Small intestine (tissue), 7 donors: ENCODE results near the gene PPP1R14B. TPM values are rescaled to one million over a fixed set of nuclear protein-coding genes. Genes with fewer than 3 reads are reported as not detected.

Source experiments
- DNase-seq, 2 donors: peaks; one replicate each; pipeline versions ENCODE4 v3.0.0 to v3.0.0-alpha.2; 2013
- FAIRE-seq: peaks from 2 replicates; lab custom pipeline; 2012; peaks lifted over from hg19 to GRCh38; lab: Jason Lieb, UNC
- H3K27ac ChIP-seq, 3 donors: one replicate each; pipeline ENCODE4 v1.5.1; 2013; ENCODE audit warnings: low read length in 2 of 3, mild to moderate bottlenecking in 2 of 3, control low read depth in 1 of 3, inconsistent platforms in 1 of 3, low read depth in 1 of 3, moderate library complexity in 1 of 3
- H3K27me3 ChIP-seq, 3 donors: one replicate each; pipeline ENCODE4 v1.6.1; 2013; ENCODE audit warnings: low read length in 3 of 3, inconsistent platforms in 1 of 3; ENCODE audit not compliant: control insufficient read depth in 3 of 3, insufficient read depth in 3 of 3
- H3K36me3 ChIP-seq, 3 donors: one replicate each; pipeline ENCODE4 v1.6.1; 2013; ENCODE audit warnings: low read length in 3 of 3, inconsistent platforms in 1 of 3, low read depth in 1 of 3, mild to moderate bottlenecking in 1 of 3, moderate library complexity in 1 of 3; ENCODE audit not compliant: control insufficient read depth in 3 of 3, insufficient read depth in 2 of 3
- H3K4me1 ChIP-seq, 3 donors: one replicate each; pipeline ENCODE4 v1.6.1; 2013; ENCODE audit warnings: low read length in 2 of 3, inconsistent platforms in 1 of 3, low read depth in 1 of 3, mild to moderate bottlenecking in 1 of 3, moderate library complexity in 1 of 3; ENCODE audit not compliant: control insufficient read depth in 3 of 3, insufficient read depth in 2 of 3
- H3K4me3 ChIP-seq, 3 donors: one replicate each; pipeline ENCODE4 v1.5.1; 2013; ENCODE audit warnings: low read length in 3 of 3, control low read depth in 1 of 3, inconsistent platforms in 1 of 3, low read depth in 1 of 3, mild to moderate bottlenecking in 1 of 3, moderate library complexity in 1 of 3
- H3K9me3 ChIP-seq, 2 donors: one replicate each; pipeline ENCODE4 v1.6.1; 2013; ENCODE audit warnings: low read depth in 1 of 2, low read length in 1 of 2; ENCODE audit not compliant: control insufficient read depth in 2 of 2, insufficient read depth in 1 of 2
- WGBS, 3 donors: extraction: QIAGEN DNeasy Blood & Tissue Kit; methylation state at CpG; one replicate each; pipeline ENCODE4 v1.1.7; 2013; 5-methylcytosine and 5-hydroxymethylcytosine counted together
- polyA plus RNA-seq, 4 donors: library from polyadenylated mRNA; stranded (reverse) in 3 of 4; unstranded in 1 of 4; fragments of 200-250 nt in 3 of 4; fragments of 120-200 nt in 1 of 4; gene quantifications; one replicate each; pipeline versions ENCODE4 v1.2.1 to v1.2.3, GENCODE V29; 2013
- donor health status: healthy with polysubstance abuse.
- donor health status: control.
- donor health status: control.
- donor health status: Bipolar disorder and iron deficiency.
- donor health status: healthy.

PPP1R14B gene
- polyA plus RNA-seq, 4 donors = 46.9 to 161 (median 143) TPM

GRCh38 chr11:64241491-64242374 is 5.0 kb downstream of the PPP1R14B start:
- peaks cover 0 to 67% (median 5%) of the 10 kb centered on the region in 3 donors for H3K36me3 ChIP-seq
- no peaks in the 10 kb centered on the region for H3K9me3 ChIP-seq
- H3K27ac ChIP-seq = peak overlapping the region; percentile 91 to 99 (median 99)
- H3K27me3 ChIP-seq = no peaks in the 10 kb centered on the region
- no peak for FAIRE-seq
- peaks cover 0 to 49% (median 0%) of the 10 kb centered on the region in 3 donors for H3K4me1 ChIP-seq
- 0 to 1% (median 0%) methylated on average over 45 to 63 of the region's 63 CpGs for WGBS, 3 donors
- peak; percentile 68 to 82 for DNase-seq
- peak overlapping the region; percentile 68 to 97 (median 74) for H3K4me3 ChIP-seq

DNA sequence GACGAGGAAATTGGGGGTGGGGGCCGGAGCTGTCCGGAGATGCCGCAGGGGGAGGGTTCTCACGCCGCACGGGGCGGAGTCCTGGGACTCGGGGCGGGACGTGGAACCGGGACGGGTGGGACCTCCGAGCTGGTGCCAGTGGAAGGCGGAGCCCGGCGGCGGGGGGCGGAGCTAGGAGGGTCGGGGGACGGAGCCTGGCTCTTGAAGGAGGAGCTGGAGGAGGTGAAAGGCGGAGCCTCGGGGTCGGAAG is 5.6 kb downstream of the PPP1R14B start:
- DNase-seq = peak; percentile 99 to 100
- H3K36me3 ChIP-seq = peaks cover 0 to 68% (median 5%) of the 10 kb centered on the region in 3 donors
- 1 to 2% (median 1%) methylated on average over 18 to 24 of the region's 24 CpGs for WGBS, 3 donors
- no peak for FAIRE-seq
- H3K4me1 ChIP-seq = peaks cover 0 to 50% (median 0%) of the 10 kb centered on the region in 3 donors
- H3K4me3 ChIP-seq = peak overlapping the region; percentile 38 to 74 (median 60)
- H3K27ac ChIP-seq = peak overlapping the region; percentile 82 to 99 (median 99)
- no peaks in the 10 kb centered on the region for H3K27me3 ChIP-seq
- H3K9me3 ChIP-seq = no peaks in the 10 kb centered on the region

DNA sequence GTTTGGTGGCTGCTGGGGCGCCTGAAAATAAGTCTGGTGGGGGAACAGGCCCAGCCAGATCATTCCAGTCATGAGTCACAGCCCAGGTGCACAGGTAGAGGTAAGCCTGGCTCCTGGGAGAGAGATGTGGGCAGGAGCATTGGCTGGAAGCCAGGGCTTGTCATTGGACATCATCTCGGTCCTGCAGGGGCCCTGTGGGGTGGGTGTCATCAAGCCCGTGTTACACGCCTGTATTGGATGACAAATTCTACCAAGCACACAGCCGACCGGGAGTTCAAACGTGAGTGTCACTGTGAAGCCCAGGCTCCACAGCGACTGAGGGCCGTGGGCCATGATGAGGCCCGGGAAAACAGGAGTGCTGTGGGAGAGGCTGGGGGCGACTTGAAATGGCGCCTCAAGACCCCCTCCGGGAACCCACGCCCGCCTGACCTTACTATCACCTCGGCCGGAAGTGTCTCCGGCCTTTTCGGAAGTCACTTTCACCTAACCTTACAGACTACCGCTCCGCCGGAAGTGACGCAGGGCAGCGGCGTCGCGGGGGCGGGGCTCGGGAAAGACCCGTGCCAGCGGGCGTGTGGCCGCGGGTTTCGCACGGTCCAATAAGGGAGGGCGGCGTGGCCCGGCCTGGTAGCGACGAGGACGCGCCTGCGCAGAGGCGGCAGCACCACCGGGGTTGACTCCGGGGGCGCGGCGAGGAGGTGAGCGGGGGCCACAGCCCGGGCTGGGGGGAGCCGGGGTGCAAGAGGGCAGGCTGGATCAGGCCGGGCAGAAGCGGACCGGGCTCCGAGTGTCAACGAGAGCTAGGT is 6.1 kb downstream of the PPP1R14B start, which contains the start of gene FKBP2:
FKBP2 (plus strand) TSS at position 661 of the 806 bp plus-strand sequence. CDS start 1,293 bp downstream, outside the sequence.
- peak within 1 kb of the TSS; percentile 91 to 99 (median 99) for H3K27ac ChIP-seq
- DNase-seq (peak; percentile 98 to 99), FAIRE-seq (no peak)
- H3K9me3 ChIP-seq = no peaks in the 10 kb centered on the region
- 1% methylated on average over 55 to 58 of the region's 58 CpGs for WGBS, 3 donors
- H3K36me3 ChIP-seq = peaks cover 0 to 70% (median 5%) of the 10 kb centered on the region in 3 donors
- peak within 1 kb of the TSS; percentile 68 to 97 (median 74) for H3K4me3 ChIP-seq
- H3K27me3 ChIP-seq = no peaks in the 10 kb centered on the region
- H3K4me1 ChIP-seq = peaks cover 0 to 54% (median 0%) of the 10 kb centered on the region in 3 donors

- no peaks in the 10 kb centered on the region for H3K9me3 ChIP-seq
- no peak for DNase-seq
- peaks cover 0 to 54% (median 0%) of the 10 kb centered on the region in 3 donors for H3K4me1 ChIP-seq
- H3K27me3 ChIP-seq = no peaks in the 10 kb centered on the region
- peaks cover 0 to 68% (median 5%) of the 10 kb centered on the region in 3 donors for H3K36me3 ChIP-seq
- FAIRE-seq = no peak
- peak overlapping the region in 2 of 3 donors; percentile 60 to 74 for H3K4me3 ChIP-seq
- 44 to 61% (median 54%) methylated on average over 11 of the region's 11 CpGs for WGBS, 3 donors
- H3K27ac ChIP-seq = peak overlapping the region; percentile 82 to 99 (median 99)
Measured at GRCh38 chr11:64239662-64240434, 6.9 kb downstream of the PPP1R14B start.

DNA sequence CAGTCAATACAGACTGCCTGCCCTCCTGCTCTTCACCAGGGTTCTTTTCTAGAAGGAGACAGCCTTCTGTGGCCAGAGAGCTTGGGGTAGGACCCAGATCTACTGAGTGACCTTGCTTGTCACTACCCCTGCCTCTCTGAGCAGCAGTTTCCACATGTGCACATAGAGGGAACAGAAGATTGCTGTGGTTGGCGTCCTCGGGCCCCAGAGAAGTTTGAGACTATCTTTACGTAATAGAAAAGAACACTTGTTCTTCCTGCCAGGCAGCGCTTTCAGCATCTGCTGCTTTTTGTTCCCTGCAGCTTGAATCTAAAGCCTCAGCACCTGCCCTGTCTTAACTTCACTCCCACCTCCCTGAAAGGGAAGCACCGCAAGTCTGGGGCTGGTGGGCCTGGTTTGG is 7.7 kb downstream of the PPP1R14B start:
- H3K36me3 ChIP-seq = peaks cover 0 to 59% (median 3%) of the 10 kb centered on the region in 3 donors
- FAIRE-seq (no peak), DNase-seq (no peak)
- peaks cover 0 to 52% (median 0%) of the 10 kb centered on the region in 3 donors for H3K4me1 ChIP-seq
- no peaks in the 10 kb centered on the region for H3K27me3 ChIP-seq
- H3K9me3 ChIP-seq = no peaks in the 10 kb centered on the region
- peak overlapping the region in 1 of 3 donors; percentile 69 for H3K27ac ChIP-seq
- no peak overlapping the region for H3K4me3 ChIP-seq
- WGBS, 3 donors = 78 to 89% (median 80%) methylated on average over 5 of the region's 5 CpGs

DNA sequence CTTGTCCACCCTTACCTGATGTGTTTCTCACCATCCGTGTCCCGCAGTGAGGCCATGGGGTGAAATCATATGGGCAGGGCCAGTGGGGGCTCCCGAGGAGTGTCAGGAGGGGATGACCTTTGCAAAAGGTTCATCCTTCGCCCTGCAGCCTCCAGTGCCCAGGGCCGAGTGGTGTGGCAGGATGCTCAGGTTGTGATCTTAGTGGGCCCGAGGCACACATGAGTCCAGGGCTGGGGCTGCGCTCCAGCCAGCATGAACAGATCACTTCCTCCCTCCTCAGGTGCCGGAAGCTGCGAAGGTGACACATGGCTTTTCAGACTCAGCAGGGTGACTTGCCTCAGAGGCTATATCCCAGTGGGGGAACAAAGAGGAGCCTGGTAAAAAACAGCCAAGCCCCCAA is 8.7 kb downstream of the PPP1R14B start:
- Histone ChIP-seq H3K4me1 (peaks cover 0 to 57% (median 0%) of the 10 kb centered on the region in 3 donors), H3K27me3 (no peaks in the 10 kb centered on the region), H3K9me3 (no peaks in the 10 kb centered on the region), H3K36me3 (peaks cover 0 to 50% (median 0%) of the 10 kb centered on the region in 3 donors), H3K27ac (peak overlapping the region; percentile 12 to 72 (median 69)), H3K4me3 (no peak overlapping the region)
- DNase-seq (no peak), FAIRE-seq (no peak)
- 44 to 66% (median 55%) methylated on average over 9 of the region's 9 CpGs for WGBS, 3 donors

DNA sequence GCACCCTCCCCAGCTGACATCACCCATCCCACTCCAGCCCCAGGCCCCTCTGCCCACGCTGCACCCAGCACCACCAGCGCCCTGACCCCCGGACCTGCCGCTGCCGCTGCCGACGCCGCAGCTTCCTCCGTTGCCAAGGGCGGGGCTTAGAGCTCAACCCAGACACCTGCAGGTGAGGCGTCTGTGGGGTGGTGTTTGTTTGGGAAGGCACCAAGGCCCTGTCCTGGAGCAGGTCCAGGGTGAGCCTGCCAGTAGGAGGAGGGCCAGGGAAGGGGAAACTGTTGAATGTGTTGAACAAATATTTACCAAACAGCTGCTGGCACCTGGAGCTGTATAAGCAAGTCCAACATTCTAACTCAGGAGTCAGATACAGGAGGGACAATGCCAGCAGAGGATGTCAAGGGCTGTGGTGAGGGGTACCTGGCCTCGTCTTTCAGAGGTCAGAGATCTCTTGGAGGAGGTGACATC is 9.2 kb downstream of the PPP1R14B start:
- peaks cover 0 to 51% (median 0%) of the 10 kb centered on the region in 3 donors for H3K4me1 ChIP-seq
- H3K27me3 ChIP-seq = no peaks in the 10 kb centered on the region
- WGBS, 3 donors = 10 to 57% (median 42%) methylated on average over 12 of the region's 12 CpGs
- H3K9me3 ChIP-seq = no peaks in the 10 kb centered on the region
- H3K36me3 ChIP-seq = peaks cover 0 to 48% (median 0%) of the 10 kb centered on the region in 3 donors
- H3K27ac ChIP-seq = peak overlapping the region; percentile 12 to 72 (median 69)
- FAIRE-seq (no peak), DNase-seq (peak; percentile 83 to 84)
- H3K4me3 ChIP-seq = peak overlapping the region in 1 of 3 donors; percentile 4
